ENCODE results near the gene SRGAP3.

DNA sequence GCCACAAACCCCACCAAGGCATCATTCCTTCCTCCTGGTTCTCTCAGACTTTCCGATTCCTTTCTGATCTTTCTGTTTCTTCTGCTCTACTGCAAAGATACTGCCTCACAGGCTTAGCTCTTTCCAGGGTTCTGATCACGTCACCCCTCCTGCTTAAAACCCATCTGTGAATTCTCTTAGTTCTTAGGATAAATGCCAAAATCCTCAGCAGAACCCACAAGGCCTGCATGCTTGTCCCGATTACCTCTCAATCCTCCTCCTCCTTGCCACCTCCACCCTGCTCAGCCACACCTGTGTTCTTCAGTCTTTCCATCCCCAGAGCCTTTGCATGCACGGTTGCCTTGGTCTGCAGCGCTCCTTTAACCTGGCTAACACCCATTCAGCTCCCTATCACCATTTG, 84.0 kb downstream of the SRGAP3 start:
- TF ChIP-seq, protein P1, sequence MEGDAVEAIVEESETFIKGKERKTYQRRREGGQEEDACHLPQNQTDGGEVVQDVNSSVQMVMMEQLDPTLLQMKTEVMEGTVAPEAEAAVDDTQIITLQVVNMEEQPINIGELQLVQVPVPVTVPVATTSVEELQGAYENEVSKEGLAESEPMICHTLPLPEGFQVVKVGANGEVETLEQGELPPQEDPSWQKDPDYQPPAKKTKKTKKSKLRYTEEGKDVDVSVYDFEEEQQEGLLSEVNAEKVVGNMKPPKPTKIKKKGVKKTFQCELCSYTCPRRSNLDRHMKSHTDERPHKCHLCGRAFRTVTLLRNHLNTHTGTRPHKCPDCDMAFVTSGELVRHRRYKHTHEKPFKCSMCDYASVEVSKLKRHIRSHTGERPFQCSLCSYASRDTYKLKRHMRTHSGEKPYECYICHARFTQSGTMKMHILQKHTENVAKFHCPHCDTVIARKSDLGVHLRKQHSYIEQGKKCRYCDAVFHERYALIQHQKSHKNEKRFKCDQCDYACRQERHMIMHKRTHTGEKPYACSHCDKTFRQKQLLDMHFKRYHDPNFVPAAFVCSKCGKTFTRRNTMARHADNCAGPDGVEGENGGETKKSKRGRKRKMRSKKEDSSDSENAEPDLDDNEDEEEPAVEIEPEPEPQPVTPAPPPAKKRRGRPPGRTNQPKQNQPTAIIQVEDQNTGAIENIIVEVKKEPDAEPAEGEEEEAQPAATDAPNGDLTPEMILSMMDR (IDR thresholded peaks at IDR 0.05): no peak
- no peak for TF ChIP-seq POLR2A (IDR thresholded peaks at IDR 0.05)

Data from lower leg skin (tissue), 3 donors.